GM21390 (cell line): ENCODE measurements around the gene MGAT4B.
"Not testable (repeated sequence)": the region's sequence is repeated elsewhere in the genome, so short reads cannot be mapped to it uniquely, and the experiment has no call there.

ENCODE experiments used
- ATAC-seq: cut with Tn5 transposase; IDR thresholded peaks from one replicate; pipeline ENCODE4 v1.9.1; 2021; ENCODE audit not compliant: unreplicated experiment

Gene MGAT4B

DNA sequence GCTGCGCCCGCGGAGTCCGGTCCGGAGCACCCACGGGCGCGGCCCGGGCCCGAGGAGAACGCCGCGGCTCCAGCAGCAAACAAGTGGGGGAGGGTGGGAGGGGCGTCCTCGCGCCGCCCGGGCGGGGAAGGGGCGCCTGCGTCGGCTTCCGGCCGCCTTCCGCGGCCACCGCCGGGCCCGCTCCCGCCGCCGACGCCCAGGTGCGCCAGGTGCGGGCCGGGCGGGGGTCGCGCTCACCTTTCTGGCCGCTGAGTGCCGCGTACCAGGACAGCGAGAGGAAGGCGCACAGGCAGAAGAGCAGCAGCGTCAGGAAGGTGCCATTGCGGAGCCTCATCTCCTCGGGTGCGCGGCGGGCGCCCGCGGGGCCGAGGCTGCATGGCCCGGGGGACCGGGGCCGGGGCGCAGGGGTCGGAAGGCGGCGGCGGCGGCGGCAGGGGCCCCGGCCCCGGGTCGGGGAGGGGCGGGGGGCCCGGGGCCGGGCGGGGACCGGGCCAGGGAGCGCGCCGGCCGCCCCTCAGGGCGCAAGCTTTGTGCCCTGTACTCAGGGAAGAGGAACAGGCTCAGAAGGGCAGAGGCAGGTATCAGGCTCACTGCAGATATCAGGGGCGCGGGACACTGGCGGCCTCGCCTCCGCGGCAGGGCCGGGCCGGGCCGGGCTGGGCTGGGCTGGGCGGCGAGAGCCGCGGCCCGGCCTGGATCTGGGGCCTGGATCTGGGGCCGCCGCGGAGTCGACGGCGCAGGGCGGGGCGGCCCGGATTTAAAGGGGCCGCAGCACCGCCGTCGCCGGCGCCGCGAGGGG lies at the start of gene MGAT4B:
Gene MGAT4B, minus strand, starts transcription at position 617 of the 799 bp plus-strand sequence. Its CDS starts 283 bp downstream, at position 334.
- peak; percentile 71 for ATAC-seq

DNA sequence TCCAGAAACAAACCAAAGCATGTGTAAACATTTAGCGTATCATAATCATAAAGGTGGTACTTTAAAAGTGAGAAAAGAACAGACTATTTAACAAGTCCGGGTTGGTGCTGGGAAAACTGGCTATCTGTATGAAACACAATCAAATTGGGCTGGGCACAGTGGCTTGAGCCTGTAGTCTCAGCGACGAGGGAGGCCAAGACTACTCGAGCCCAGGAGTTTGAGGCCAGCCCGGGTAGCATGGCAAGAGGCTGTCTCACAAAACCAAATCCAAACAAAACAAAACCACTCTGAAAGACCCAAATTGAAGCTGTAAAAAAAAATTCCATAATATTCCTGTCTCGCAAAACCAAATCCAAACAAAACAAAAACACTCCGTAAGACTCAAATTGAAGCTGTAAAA lies 47.7 kb upstream of the MGAT4B start:
- ATAC-seq, result no peak

DNA sequence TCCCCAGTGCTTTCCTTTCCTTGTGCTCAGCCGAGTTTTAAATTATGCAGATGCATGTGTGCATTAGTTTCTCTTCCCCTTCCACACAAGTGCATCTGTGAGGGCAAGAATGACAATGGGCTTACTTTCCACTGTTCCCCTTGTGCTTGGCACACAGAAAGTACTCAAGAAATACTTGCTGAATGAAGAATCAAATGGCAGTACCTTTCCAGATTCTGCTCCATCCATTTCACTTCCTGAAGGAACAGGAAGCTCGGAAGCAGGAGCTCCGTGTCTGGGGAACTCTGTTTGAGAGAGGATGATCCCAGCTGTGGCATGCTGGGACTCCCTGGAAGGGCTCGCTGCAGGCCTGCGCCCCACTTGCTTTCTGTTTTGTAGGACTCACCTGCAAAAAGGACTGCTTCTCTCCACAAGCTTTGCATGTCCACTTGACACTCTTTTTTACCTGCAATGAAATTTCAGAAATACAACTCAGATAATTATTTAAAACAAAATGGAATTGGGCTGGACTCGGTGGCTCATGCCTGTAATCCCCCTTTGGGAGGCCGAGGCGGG lies 46.4 kb upstream of the MGAT4B start:
- peak; percentile 92 for ATAC-seq

DNA sequence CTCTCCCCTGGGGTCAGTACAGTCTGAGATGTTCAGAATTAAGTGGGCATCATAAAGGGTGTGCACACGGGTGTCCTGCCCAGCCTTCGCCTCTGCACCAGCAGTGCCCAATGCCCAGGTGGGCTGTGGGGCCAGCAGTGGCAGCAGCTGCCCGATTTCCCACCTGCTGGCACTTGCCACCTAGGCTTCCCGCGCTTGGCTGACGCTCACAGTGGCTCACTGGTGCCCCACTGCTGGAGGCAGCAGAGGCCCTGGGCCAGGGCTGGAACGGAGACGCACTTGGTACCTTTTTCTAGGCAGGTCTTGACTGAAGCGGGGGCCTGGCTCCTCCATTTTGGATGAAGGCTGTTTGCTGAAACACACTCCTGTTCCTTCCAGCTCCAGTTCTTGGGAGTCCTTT lies 35.0 kb upstream of the MGAT4B start:
- no peak for ATAC-seq

DNA sequence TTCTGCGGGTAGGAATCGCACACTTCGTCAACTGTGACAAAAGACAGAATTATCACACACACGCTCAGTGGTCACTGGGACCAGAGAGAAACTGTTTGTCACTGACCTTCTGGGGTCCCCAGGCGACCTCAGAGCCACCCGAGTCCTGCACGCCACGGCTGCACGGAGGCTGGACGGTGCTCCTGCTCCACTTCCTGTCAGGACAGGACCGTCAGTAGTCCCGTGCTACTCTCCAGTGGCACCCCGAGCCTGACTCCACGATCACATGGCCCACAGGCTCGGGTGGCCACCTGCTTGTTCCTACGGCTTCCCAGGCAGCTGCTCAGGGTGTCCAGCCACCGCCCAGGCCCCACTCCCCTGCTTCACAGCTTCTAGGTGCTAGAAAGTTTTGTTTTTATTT lies 34.1 kb upstream of the MGAT4B start:
- no peak for ATAC-seq

DNA sequence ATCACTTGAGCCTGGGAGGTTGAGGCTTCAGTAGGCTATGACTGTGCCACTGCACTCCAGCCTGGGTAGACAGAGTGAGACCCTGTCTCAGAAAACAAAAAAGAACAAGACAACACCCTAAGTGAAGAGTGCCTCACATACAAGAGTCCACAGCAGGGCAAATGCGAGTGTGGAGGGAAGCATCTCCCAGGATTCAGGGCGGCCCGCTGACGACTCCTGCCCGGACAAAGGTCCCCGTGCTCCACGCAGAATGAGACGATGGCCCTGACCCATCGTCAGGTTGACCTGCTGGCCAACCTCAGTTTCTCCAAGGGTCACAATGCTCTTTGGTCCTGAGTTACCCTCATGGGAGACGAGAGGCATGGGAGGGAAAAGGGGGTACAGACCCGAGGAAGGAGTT lies 33.7 kb upstream of the MGAT4B start:
- ATAC-seq, result no peak

DNA sequence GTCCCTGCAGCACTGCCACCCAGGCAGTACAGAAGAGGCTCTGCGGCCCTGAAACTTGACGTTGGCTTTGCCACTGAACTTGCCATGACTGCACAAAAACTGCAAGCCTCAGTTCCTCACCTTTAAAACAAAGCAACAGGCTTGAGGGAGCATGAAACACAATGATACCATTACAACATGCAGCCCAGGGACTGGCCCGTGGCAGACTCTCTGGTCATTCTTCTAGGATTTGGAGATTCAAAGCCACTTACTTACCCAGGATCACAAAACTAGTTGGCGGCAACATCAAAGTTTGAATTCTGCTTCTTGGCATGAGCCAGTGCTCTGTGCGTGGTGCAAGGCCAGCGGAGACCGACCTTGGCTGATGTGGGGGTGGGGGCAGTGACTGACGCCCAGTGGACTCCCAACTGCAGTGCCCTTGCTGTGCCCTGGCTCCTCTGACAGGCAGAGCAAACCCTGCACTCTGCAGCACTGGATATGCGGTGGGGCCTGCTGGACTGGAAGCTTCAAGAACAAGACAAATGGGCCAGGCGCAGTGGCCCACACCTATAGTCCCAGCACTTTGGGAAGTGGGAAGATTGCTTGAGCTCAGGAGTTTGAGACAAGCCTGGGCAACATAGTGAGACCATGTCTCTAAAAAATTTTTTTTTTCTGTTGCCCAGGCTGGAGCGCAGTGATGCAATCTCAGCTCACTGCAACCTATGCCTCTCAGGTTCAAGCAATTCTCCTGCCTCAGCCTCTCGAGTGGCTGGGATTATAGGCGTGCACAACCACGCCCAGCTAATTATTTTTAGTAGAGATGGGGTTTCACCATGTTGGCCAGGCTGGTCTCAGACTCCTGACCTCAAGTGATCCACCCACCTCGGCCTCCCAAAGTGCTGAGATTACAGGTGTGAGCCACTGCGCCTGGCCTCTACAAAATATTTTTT lies 32.9 kb upstream of the MGAT4B start:
- ATAC-seq, result no peak

DNA sequence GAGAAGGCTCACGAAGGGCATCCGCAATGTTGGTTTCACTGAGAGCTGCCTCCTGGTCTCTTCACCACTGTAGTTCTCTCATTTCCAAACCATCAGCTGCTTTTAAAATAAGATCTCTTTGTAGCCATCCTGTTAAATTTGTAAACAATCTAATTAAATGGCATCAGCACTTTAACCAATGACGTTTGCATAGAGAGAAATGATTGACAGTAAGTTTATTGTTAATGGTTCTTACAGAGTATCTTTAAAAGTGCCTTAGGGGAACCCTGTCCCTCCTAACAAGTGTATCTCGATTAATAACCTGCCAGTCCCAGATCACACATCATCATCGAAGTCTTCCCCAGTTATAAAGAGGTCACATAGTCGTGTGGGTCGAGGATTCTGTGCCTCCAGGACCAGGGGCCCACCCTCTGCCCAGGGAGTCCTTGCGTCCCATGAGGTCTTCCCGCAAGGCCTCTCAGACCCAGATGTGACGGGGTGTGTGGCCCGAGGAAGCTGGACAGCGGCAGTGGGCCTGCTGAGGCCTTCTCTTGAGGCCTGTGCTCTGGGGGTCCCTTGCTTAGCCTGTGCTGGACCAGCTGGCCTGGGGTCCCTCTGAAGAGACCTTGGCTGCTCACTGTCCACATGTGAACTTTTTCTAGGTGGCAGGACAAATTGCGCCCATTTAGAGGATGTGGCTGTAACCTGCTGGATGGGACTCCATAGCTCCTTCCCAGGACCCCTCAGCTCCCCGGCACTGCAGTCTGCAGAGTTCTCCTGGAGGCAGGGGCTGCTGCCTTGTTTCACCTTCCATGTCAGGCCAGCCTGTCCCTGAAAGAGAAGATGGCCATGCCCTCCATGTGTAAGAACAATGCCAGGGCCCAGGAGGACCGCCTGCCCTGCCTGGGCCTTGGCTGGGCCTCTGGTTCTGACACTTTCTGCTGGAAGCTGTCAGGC lies 30.7 kb upstream of the MGAT4B start:
- ATAC-seq, result no peak

DNA sequence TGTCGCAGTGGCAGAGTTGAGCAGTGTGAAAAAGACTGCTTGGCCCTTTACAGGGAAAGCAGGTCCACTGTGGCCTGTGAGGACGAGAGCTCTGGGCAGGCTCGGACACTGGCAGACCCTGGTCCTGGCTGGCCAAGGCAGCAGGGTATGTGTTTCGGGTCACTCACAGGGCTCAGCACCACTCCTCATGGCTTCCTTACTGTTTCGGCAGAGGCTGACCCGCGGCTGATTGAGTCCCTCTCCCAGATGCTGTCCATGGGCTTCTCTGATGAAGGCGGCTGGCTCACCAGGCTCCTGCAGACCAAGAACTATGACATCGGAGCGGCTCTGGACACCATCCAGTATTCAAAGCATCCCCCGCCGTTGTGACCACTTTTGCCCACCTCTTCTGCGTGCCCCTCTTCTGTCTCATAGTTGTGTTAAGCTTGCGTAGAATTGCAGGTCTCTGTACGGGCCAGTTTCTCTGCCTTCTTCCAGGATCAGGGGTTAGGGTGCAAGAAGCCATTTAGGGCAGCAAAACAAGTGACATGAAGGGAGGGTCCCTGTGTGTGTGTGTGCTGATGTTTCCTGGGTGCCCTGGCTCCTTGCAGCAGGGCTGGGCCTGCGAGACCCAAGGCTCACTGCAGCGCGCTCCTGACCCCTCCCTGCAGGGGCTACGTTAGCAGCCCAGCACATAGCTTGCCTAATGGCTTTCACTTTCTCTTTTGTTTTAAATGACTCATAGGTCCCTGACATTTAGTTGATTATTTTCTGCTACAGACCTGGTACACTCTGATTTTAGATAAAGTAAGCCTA lies 29.8 kb upstream of the MGAT4B start:
- peak; percentile 56 for ATAC-seq

DNA sequence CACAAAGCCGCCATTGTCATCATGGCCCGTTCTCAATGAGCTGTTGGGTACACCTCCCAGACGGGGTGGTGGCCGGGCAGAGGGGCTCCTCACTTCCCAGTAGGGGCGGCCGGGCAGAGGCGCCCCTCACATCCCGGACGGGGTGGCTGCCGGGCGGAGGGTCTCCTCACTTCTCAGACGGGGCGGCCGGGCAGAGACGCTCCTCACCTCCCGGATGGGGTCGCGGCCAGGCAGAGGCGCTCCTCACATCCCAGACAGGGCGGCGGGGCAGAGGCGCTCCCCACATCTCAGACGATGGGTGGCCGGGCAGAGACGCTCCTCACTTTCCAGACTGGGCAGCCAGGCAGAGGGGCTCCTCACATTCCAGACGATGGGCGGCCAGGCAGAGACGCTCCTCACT lies 28.2 kb upstream of the MGAT4B start:
- ATAC-seq, result not testable (repeated sequence)

DNA sequence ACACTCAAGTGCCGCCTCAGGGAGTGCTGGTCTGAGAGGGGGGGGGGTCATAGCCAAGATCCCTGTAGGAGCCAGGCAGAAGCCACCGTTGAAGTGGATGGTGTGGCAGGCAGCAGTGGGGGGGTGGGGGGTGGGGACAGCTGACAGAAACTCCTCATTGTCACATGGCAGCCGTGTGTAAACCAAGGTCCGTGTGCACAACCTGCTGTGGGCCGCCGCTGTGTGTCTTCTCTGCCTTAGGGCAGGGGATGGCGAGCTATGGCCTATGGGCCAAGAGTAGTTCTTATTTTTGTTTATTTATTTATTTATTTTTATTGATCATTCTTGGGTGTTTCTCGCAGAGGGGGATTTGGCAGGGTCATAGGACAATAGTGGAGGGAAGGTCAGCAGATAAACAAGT lies 27.5 kb upstream of the MGAT4B start:
- no peak for ATAC-seq

DNA sequence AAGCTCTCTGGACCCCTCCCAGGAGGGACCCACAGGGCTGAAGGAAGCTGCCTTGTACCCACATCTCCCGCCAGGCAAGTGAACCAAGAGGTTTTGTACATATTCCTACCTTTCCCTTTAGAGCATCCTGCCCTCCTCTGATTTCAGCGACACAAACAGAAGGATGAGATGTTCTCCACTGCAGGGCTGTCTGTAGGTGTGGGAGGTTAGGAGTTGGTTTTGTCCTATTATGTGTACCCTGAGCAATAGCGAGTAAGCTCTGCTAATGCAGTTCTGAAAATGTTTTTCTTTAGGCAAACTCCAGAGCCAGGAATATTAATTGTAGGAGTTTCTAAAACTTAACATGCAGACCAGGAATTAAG lies 27.0 kb upstream of the MGAT4B start:
- ATAC-seq, result no peak

DNA sequence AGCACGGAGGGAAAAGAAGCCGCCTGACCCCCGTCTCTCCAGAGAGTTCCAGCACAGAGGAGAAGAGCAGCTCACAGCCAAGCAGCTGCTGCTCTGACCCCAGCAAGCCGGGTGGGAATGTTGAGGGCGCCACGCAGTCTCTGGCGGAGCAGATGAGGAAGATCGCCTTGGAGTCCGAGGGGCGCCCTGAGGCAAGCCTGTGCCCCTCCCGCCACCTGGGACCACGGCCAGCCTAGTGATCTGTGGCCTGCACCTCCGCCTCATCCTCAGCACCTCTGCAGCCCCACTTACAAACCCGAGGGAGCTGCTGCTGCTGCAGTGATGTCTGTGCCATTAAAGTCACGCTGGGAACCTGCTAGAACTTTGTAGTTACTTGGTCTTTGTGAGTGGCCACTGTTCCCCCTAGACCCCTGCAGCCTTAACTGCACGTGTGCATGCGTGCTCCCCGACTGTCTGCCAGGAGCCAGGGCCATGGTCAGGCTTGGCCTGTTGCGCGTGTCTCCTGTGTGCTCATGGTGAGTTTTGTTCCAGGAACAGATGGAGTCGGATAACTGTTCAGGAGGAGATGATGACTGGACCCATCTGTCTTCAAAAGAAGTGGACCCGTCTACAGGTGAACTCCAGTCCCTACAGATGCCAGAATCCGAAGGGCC lies 26.5 kb upstream of the MGAT4B start:
- no peak for ATAC-seq

DNA sequence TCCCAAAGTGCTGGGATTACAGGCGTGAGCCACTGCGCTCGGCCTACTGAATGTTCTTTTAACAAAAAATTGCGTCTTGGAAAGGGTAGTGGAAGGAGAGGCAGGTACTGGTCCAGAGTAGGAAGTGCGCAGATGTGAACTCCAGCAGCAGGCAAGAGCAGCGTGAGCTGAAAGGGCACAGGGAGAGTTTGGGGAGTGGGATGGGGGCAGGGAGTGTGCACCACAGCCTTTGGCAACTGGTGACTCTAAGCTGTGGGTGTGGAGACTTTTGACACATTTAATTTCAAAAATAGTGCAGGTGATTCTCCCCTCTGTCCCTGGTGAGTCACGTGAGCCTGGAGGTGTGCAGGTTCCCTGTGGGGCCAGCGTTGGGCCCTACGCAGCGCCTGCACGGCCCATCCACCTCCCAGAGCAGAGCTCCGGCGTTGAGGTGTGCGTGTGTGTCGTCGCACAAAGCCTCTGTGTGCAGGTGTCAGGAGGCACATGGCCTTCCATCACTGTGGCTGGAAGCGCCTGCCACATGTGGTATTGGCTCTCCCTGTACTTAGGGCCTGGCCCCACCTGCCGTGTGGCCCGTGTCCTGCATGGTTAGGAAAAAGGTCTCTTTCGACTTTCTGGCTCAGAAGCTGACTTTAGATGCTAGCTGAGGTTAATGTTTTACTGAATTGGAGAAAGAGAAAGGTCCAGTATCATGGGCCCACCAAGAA lies 25.5 kb upstream of the MGAT4B start:
- ATAC-seq, result no peak

DNA sequence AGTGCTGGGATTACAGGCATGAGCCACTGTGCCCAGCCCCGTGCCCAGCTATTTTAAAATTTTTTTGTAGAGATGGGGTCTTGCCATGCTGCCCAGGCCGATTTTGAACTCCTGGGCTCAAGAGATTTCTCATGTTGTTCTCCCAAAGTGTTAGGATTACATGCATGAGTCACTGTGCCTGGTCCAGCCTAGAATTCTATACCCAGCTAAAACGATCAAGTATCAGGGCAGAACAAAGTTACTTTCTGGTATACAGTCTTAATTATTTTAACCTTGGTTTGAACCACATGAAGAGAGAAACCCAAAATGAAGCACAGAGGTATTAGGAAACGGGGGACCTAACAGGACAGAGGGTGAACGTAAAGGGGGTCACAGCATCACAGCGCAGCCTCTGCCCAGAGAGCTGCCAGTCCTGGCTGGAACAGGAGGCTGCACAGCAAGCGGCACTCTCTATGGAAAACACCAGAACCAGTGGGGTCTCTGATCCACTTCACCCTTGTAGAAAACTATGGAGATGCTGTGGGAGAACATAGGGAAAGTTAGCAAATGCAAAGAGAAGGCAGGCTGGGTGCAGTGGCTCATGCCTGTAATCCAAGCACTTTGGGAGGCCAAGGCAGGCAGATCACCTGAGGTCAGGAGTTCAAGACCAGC lies 24.3 kb upstream of the MGAT4B start:
- ATAC-seq, result no peak

DNA sequence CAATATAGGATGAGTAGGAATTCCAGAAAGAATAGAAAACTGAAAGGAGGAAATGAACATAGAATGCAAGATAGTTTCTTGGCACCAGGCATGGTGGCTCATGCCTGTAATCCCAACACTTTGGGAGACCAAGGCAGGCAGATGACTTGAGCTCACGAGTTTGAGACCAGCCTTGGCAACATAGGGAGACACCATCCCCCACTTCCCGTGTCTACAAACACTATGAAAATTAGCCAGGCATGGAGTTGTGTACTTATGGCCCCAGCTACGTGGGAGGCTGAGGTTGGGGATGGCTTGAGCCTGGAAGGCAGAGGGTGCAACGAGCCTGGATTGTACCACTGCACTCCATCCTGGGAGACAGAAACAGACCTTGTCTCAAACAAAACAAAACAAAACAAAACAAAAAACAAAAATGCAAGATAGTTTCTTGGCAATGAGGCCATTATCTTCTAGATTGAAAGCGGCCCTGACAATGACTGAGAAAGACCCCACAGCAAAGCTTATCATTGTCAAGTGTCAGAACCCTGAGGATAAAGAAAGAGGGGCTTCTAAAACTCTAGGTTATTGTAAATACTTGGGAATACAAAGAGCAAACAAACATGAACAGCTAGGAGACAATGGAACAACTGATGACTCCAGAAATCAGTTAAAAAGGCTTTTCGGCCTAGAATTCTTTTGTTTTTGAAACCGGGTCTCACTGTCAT lies 23.2 kb upstream of the MGAT4B start:
- no peak for ATAC-seq

DNA sequence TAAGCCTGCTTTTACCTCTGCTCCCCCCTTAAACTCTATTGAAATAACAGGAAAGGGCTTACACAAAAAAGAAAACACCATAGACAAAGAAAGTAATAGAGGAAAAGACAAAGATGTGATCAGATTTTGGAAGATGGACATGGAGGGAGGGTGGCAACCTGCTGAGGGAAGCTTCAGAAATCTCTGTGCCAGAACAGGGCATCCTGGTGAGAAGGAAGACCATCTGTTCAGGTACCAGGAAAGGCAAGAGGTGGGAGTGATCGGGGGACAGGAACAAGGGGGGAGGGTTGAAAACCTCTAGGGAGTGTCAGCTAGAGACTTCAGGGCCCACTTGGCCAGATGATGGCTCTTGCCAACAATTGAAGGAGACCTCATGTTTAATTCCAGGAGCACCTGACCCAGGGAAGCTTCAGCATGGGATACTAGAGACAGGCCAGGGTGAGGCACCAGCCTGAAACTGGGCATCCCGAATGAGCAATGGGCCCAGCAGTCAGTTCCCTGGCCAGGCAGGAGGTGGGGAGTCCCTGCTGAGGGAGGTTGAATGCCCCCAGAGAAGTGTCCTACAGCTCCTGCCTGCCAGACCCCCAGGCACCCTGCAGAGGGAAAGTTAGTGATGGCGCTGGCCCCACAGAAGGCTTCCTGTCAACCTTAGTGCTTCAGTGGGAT lies 22.2 kb upstream of the MGAT4B start:
- no peak for ATAC-seq
